Effector memory CD4-positive, alpha-beta T cell (primary cell): ENCODE data around the gene FGFRL1.

Experiments used
- DNase-seq, 3 donors: peaks; one replicate each; pipeline ENCODE4 v3.0.0-alpha.2; 2020
- H3K27ac ChIP-seq: 2 replicates; pipeline ENCODE4 v1.7.0; 2013; ENCODE audit warnings: mild to moderate bottlenecking, low read length, moderate library complexity; ENCODE audit not compliant: insufficient read depth, poor library complexity, severe bottlenecking
- H3K27me3 ChIP-seq: replicated peaks from 2 replicates; pipeline ENCODE4 v1.7.0; 2013; ENCODE audit warnings: mild to moderate bottlenecking, low read length; ENCODE audit not compliant: insufficient read depth, control insufficient read depth, poor library complexity, severe bottlenecking
- H3K36me3 ChIP-seq: 2 replicates; pipeline ENCODE4 v1.7.0; 2013; ENCODE audit warnings: mild to moderate bottlenecking, low read length, moderate library complexity; ENCODE audit not compliant: control insufficient read depth, insufficient read depth
- H3K4me1 ChIP-seq: 2 replicates; pipeline ENCODE4 v1.7.0; 2013; ENCODE audit warnings: low read length, mild to moderate bottlenecking; ENCODE audit not compliant: control insufficient read depth, insufficient read depth, poor library complexity, severe bottlenecking
- H3K4me3 ChIP-seq: 2 replicates; pipeline ENCODE4 v1.7.0; 2013; ENCODE audit warnings: low read length, low read depth, mild to moderate bottlenecking; ENCODE audit not compliant: insufficient read depth, poor library complexity, severe bottlenecking
- H3K9me3 ChIP-seq: 2 replicates; pipeline ENCODE4 v1.7.0; 2013; ENCODE audit warnings: mild to moderate bottlenecking, low read length, moderate library complexity; ENCODE audit not compliant: control insufficient read depth

Gene FGFRL1

GRCh38 chr4:1024882-1025545, 13.6 kb downstream of the FGFRL1 start:
- H3K4me1 ChIP-seq: peaks cover 4% of the 10 kb centered on the region
- H3K36me3 ChIP-seq: peaks cover 5% of the 10 kb centered on the region
- no peaks in the 10 kb centered on the region for H3K27me3 ChIP-seq
- no peak overlapping the region for H3K27ac ChIP-seq
- no peak overlapping the region for H3K4me3 ChIP-seq
- DNase-seq: no peak
- no peaks in the 10 kb centered on the region for H3K9me3 ChIP-seq

GRCh38 chr4:1026115-1026514, 14.7 kb downstream of the FGFRL1 start:
- no peak overlapping the region for H3K4me3 ChIP-seq
- DNase-seq: peak in 1 of 3 donors; percentile 23
- no peaks in the 10 kb centered on the region for H3K27me3 ChIP-seq
- no peaks in the 10 kb centered on the region for H3K9me3 ChIP-seq
- peaks cover 5% of the 10 kb centered on the region for H3K36me3 ChIP-seq
- H3K4me1 ChIP-seq: no peaks in the 10 kb centered on the region
- no peak overlapping the region for H3K27ac ChIP-seq

DNA sequence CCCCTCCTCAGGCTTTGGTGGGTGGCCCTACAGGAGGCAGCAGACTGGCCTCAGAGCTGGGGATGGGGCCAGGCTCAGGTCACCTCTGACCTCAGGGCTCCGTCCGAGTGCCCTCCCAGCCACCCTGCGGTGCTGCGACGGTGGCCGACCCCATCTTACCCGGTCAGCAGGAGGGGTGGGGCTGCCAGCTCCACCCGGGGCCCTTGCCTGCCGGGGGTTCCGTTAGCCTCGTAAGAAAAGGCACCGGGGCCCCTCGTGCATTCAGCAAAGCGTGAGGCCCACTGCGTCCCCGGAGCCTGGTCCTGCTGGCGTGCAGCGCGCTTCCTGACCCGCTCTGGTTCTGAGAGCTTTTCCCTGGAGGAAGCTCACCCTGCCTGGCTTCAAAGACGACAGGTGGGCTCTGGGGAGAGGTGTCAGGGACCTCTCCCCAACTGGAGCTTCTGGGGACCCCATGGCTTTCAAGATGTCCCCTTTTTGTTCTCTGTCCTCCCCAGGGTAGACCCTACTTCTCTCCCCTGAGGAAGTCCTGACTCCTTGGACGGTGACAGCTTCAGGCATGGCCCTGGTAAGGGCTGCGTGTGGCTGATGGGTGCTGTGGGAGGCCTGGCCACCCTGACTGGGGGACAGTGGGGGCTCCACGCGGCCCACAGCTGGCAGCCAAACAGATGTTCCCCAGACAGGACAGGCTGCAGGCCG, 15.9 kb downstream of the FGFRL1 start:
- Histone ChIP-seq H3K27me3 (no peaks in the 10 kb centered on the region), H3K9me3 (no peaks in the 10 kb centered on the region), H3K36me3 (peaks cover 5% of the 10 kb centered on the region), H3K27ac (no peak overlapping the region), H3K4me1 (no peaks in the 10 kb centered on the region), H3K4me3 (no peak overlapping the region)
- no peak for DNase-seq

GRCh38 chr4:1027915-1028238, 16.5 kb downstream of the FGFRL1 start:
- no peak overlapping the region for H3K4me3 ChIP-seq

GRCh38 chr4:1028574-1029220, 17.3 kb downstream of the FGFRL1 start:
- H3K27ac ChIP-seq: no peak overlapping the region
- DNase-seq: no peak
- H3K4me3 ChIP-seq: no peak overlapping the region
- peaks cover 5% of the 10 kb centered on the region for H3K36me3 ChIP-seq
- no peaks in the 10 kb centered on the region for H3K9me3 ChIP-seq
- H3K4me1 ChIP-seq: no peaks in the 10 kb centered on the region
- no peaks in the 10 kb centered on the region for H3K27me3 ChIP-seq

More at GRCh38 chr4:1027915-1028238, 16.5 kb downstream of the FGFRL1 start:
- DNase-seq: no peak
- H3K9me3 ChIP-seq: no peaks in the 10 kb centered on the region
- peaks cover 5% of the 10 kb centered on the region for H3K36me3 ChIP-seq
- H3K27ac ChIP-seq: no peak overlapping the region
- H3K27me3 ChIP-seq: no peaks in the 10 kb centered on the region
- H3K4me1 ChIP-seq: no peaks in the 10 kb centered on the region

GRCh38 chr4:1029529-1029928, 18.1 kb downstream of the FGFRL1 start:
- Histone ChIP-seq H3K9me3 (no peaks in the 10 kb centered on the region), H3K4me1 (no peaks in the 10 kb centered on the region), H3K27me3 (no peaks in the 10 kb centered on the region), H3K4me3 (no peak overlapping the region), H3K36me3 (peaks cover 5% of the 10 kb centered on the region), H3K27ac (no peak overlapping the region)
- DNase-seq: no peak

- H3K4me1 ChIP-seq: no peaks in the 10 kb centered on the region
- peaks cover 2% of the 10 kb centered on the region for H3K36me3 ChIP-seq
- DNase-seq: no peak
- no peaks in the 10 kb centered on the region for H3K27me3 ChIP-seq
- no peak overlapping the region for H3K27ac ChIP-seq
- H3K4me3 ChIP-seq: no peak overlapping the region
- H3K9me3 ChIP-seq: no peaks in the 10 kb centered on the region
Observed at GRCh38 chr4:1030031-1030430, 18.6 kb downstream of the FGFRL1 start.

DNA sequence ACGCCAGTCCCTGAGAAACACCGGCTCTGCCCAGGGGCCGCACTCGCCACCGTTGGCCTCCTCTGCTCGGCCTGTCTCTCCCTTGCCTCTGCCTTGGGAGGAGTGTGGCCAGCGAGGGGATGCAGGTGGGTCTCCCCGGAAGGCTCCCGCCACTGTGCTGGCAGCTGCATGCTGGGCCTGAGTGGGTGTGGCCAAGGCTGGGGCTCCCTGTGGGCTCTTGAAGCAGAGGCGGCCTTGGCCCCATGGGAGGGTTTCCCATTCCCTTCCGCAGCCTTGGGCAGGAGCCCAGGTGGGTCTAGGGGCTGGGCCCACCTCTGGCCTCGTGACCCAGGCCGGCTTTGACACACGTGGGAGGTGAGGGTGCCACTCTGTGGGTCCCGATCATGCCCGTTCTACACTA, 19.1 kb downstream of the FGFRL1 start:
- Histone ChIP-seq H3K4me3 (no peak overlapping the region), H3K9me3 (no peaks in the 10 kb centered on the region), H3K36me3 (no peaks in the 10 kb centered on the region), H3K27ac (no peak overlapping the region), H3K27me3 (no peaks in the 10 kb centered on the region), H3K4me1 (no peaks in the 10 kb centered on the region)
- no peak for DNase-seq

- Histone ChIP-seq H3K4me3 (no peak overlapping the region), H3K4me1 (no peaks in the 10 kb centered on the region), H3K9me3 (no peaks in the 10 kb centered on the region), H3K27ac (no peak overlapping the region), H3K36me3 (no peaks in the 10 kb centered on the region), H3K27me3 (no peaks in the 10 kb centered on the region)
- DNase-seq: no peak
Observed at GRCh38 chr4:1031346-1031745, 19.9 kb downstream of the FGFRL1 start.
